Activated naive CD8-positive, alpha-beta T cell (primary cell): ENCODE data around the gene CYP4B1.
"Not testable (repeated sequence)": the region's sequence is repeated elsewhere in the genome, so short reads cannot be mapped to it uniquely, and the experiment has no call there.

ENCODE experiments used
- H3K27ac Mint-ChIP-seq: one replicate; pipeline ENCODE4 v1.8.0; 2021; ENCODE audit warnings: mixed read lengths
- H3K27me3 Mint-ChIP-seq: one replicate; pipeline ENCODE4 v1.8.0; 2021; ENCODE audit warnings: mixed read lengths
- H3K36me3 Mint-ChIP-seq: one replicate; pipeline ENCODE4 v1.8.0; 2021; ENCODE audit warnings: mixed read lengths
- H3K4me1 Mint-ChIP-seq: one replicate; pipeline ENCODE4 v1.8.0; 2021; ENCODE audit warnings: low read depth, mixed read lengths
- H3K4me3 Mint-ChIP-seq: one replicate; pipeline ENCODE4 v1.8.0; 2021; ENCODE audit warnings: mild to moderate bottlenecking, mixed read lengths
- H3K9me3 Mint-ChIP-seq: one replicate; pipeline ENCODE4 v1.8.0; 2021; ENCODE audit warnings: low read depth, mixed read lengths

CYP4B1 gene

GRCh38 chr1:46798810-46799209 is at the start of gene CYP4B1:
CYP4B1 (plus strand) TSS chr1:46799046; CDS start chr1:46799082, 36 bp downstream.
- Mint-ChIP-seq H3K4me3 (no peak within 1 kb of the TSS), H3K27ac (no peak within 1 kb of the TSS), H3K9me3 (no peaks in the 10 kb centered on the region), H3K4me1 (no peaks in the 10 kb centered on the region), H3K27me3 (peaks cover 18% of the 10 kb centered on the region), H3K36me3 (no peaks in the 10 kb centered on the region)

- no peak overlapping the region for H3K27ac Mint-ChIP-seq
- no peaks in the 10 kb centered on the region for H3K9me3 Mint-ChIP-seq
- H3K4me3 Mint-ChIP-seq, result no peak overlapping the region
- no peaks in the 10 kb centered on the region for H3K4me1 Mint-ChIP-seq
- H3K36me3 Mint-ChIP-seq, result no peaks in the 10 kb centered on the region
- H3K27me3 Mint-ChIP-seq, result peaks cover 26% of the 10 kb centered on the region
These were observed 49.4 kb upstream of the CYP4B1 start for GRCh38 chr1:46749404-46749803.

GRCh38 chr1:46749921-46750404 is 48.9 kb upstream of the CYP4B1 start:
- Mint-ChIP-seq H3K27ac (no peak overlapping the region), H3K4me1 (no peaks in the 10 kb centered on the region), H3K9me3 (no peaks in the 10 kb centered on the region), H3K36me3 (no peaks in the 10 kb centered on the region), H3K4me3 (no peak overlapping the region), H3K27me3 (peaks cover 25% of the 10 kb centered on the region)

GRCh38 chr1:46753985-46754384 is 44.9 kb upstream of the CYP4B1 start:
- no peak overlapping the region for H3K4me3 Mint-ChIP-seq
- H3K27me3 Mint-ChIP-seq, result peaks cover 15% of the 10 kb centered on the region
- no peaks in the 10 kb centered on the region for H3K9me3 Mint-ChIP-seq
- H3K4me1 Mint-ChIP-seq, result no peaks in the 10 kb centered on the region
- H3K36me3 Mint-ChIP-seq, result no peaks in the 10 kb centered on the region
- no peak overlapping the region for H3K27ac Mint-ChIP-seq

GRCh38 chr1:46754707-46755106 is 44.1 kb upstream of the CYP4B1 start:
- H3K9me3 Mint-ChIP-seq, H3K4me3 Mint-ChIP-seq, H3K4me1 Mint-ChIP-seq, H3K27ac Mint-ChIP-seq, H3K36me3 Mint-ChIP-seq: not testable (repeated sequence)
- peaks cover 11% of the 10 kb centered on the region for H3K27me3 Mint-ChIP-seq

- Mint-ChIP-seq H3K4me3 (no peak overlapping the region), H3K27me3 (peaks cover 11% of the 10 kb centered on the region), H3K9me3 (no peaks in the 10 kb centered on the region), H3K36me3 (no peaks in the 10 kb centered on the region), H3K27ac (no peak overlapping the region), H3K4me1 (no peaks in the 10 kb centered on the region)
These were observed 43.7 kb upstream of the CYP4B1 start for GRCh38 chr1:46755121-46755520.

- peaks cover 2% of the 10 kb centered on the region for H3K36me3 Mint-ChIP-seq
- no peak overlapping the region for H3K4me3 Mint-ChIP-seq
- no peaks in the 10 kb centered on the region for H3K9me3 Mint-ChIP-seq
- H3K27me3 Mint-ChIP-seq, result peaks cover 20% of the 10 kb centered on the region
- no peak overlapping the region for H3K27ac Mint-ChIP-seq
- no peaks in the 10 kb centered on the region for H3K4me1 Mint-ChIP-seq
These were observed 41.4 kb upstream of the CYP4B1 start for GRCh38 chr1:46757247-46757955.

- Mint-ChIP-seq H3K4me3 (no peak overlapping the region), H3K4me1 (no peaks in the 10 kb centered on the region), H3K27ac (no peak overlapping the region), H3K27me3 (peaks cover 22% of the 10 kb centered on the region), H3K36me3 (peaks cover 2% of the 10 kb centered on the region), H3K9me3 (no peaks in the 10 kb centered on the region)
These were observed 40.8 kb upstream of the CYP4B1 start for GRCh38 chr1:46757956-46758528.

GRCh38 chr1:46760558-46761166 is 38.2 kb upstream of the CYP4B1 start:
- peaks cover 2% of the 10 kb centered on the region for H3K36me3 Mint-ChIP-seq
- H3K4me1 Mint-ChIP-seq, result no peaks in the 10 kb centered on the region
- H3K27ac Mint-ChIP-seq, result no peak overlapping the region
- peaks cover 21% of the 10 kb centered on the region for H3K27me3 Mint-ChIP-seq
- no peak overlapping the region for H3K4me3 Mint-ChIP-seq
- no peaks in the 10 kb centered on the region for H3K9me3 Mint-ChIP-seq

GRCh38 chr1:46761740-46762139 is 37.1 kb upstream of the CYP4B1 start:
- Mint-ChIP-seq H3K4me3 (no peak overlapping the region), H3K4me1 (no peaks in the 10 kb centered on the region), H3K27ac (no peak overlapping the region), H3K27me3 (peaks cover 20% of the 10 kb centered on the region), H3K9me3 (no peaks in the 10 kb centered on the region), H3K36me3 (peaks cover 2% of the 10 kb centered on the region)

GRCh38 chr1:46764402-46764801 is 34.4 kb upstream of the CYP4B1 start:
- H3K27ac Mint-ChIP-seq, result no peak overlapping the region
- H3K36me3 Mint-ChIP-seq, result peaks cover 4% of the 10 kb centered on the region
- no peak overlapping the region for H3K4me3 Mint-ChIP-seq
- H3K27me3 Mint-ChIP-seq, result peaks cover 36% of the 10 kb centered on the region
- H3K9me3 Mint-ChIP-seq, result no peaks in the 10 kb centered on the region
- no peaks in the 10 kb centered on the region for H3K4me1 Mint-ChIP-seq

GRCh38 chr1:46767649-46768282 is 31.1 kb upstream of the CYP4B1 start:
- Mint-ChIP-seq H3K4me3 (no peak overlapping the region), H3K27ac (no peak overlapping the region), H3K9me3 (peaks cover 12% of the 10 kb centered on the region), H3K4me1 (no peaks in the 10 kb centered on the region), H3K27me3 (peaks cover 23% of the 10 kb centered on the region), H3K36me3 (peaks cover 16% of the 10 kb centered on the region)

GRCh38 chr1:46768445-46768844 is 30.4 kb upstream of the CYP4B1 start:
- no peak overlapping the region for H3K4me3 Mint-ChIP-seq
- peaks cover 12% of the 10 kb centered on the region for H3K9me3 Mint-ChIP-seq
- H3K36me3 Mint-ChIP-seq, result peaks cover 16% of the 10 kb centered on the region
- H3K27me3 Mint-ChIP-seq, result peaks cover 23% of the 10 kb centered on the region
- no peak overlapping the region for H3K27ac Mint-ChIP-seq
- no peaks in the 10 kb centered on the region for H3K4me1 Mint-ChIP-seq

GRCh38 chr1:46769028-46769740 is 29.7 kb upstream of the CYP4B1 start:
- Mint-ChIP-seq H3K36me3 (peaks cover 16% of the 10 kb centered on the region), H3K4me1 (no peaks in the 10 kb centered on the region), H3K27ac (no peak overlapping the region)

GRCh38 chr1:46770541-46770940 is 28.3 kb upstream of the CYP4B1 start:
- Mint-ChIP-seq H3K27me3 (peaks cover 20% of the 10 kb centered on the region), H3K4me1 (no peaks in the 10 kb centered on the region), H3K36me3 (peaks cover 16% of the 10 kb centered on the region), H3K27ac (no peak overlapping the region), H3K4me3 (no peak overlapping the region), H3K9me3 (peaks cover 18% of the 10 kb centered on the region)

More at GRCh38 chr1:46769028-46769740, 29.7 kb upstream of the CYP4B1 start:
- no peak overlapping the region for H3K4me3 Mint-ChIP-seq
- H3K9me3 Mint-ChIP-seq, result peaks cover 14% of the 10 kb centered on the region
- peaks cover 20% of the 10 kb centered on the region for H3K27me3 Mint-ChIP-seq
